Mucosa of descending colon (tissue), 3 donors: Measurements from ENCODE around the gene HSCB. TPM values are rescaled to one million over a fixed set of nuclear protein-coding genes. Genes with fewer than 3 reads are reported as not detected.

Experiments
- ATAC-seq: fragments of 200-7000 bp; cut with Tn5 transposase; one replicate; pipeline ENCODE4 v1.9.1; 2020; ENCODE audit warnings: mild to moderate bottlenecking, moderate library complexity
- DNase-seq, 3 donors: peaks; one replicate each; pipeline ENCODE4 v3.0.0-alpha.2; 2020
- H3K36me3 ChIP-seq: fragments of 200-600 bp; one replicate; pipeline ENCODE4 v1.8.0; 2021; ENCODE audit warnings: low read depth, mild to moderate bottlenecking
- H3K4me1 ChIP-seq: fragments of 200-600 bp; one replicate; pipeline ENCODE4 v1.8.0; 2021; ENCODE audit warnings: low read depth, mild to moderate bottlenecking
- H3K4me3 ChIP-seq: fragments of 200-600 bp; one replicate; pipeline ENCODE4 v1.8.0; 2021; ENCODE audit warnings: mild to moderate bottlenecking
- H3K9me3 ChIP-seq: fragments of 200-600 bp; one replicate; pipeline ENCODE4 v1.8.0; 2021; ENCODE audit warnings: mild to moderate bottlenecking
- CTCF ChIP-seq: fragments of 200-600 bp; IDR thresholded peaks from one replicate; pipeline ENCODE4 v1.8.0; 2022; ENCODE audit warnings: antibody characterized with exemption, mild to moderate bottlenecking
- intact Hi-C, 2 donors: fragments of 100-400 bp; cut with DNase I in 1 of 2; cut with micrococcal nuclease in 1 of 2; formaldehyde crosslinking; loops; one replicate each; pipeline versions ENCODE4 v1.11.0 to v1.11.1; 2022; cut with DNase I, micrococcal nuclease
- total RNA-seq, 3 donors: library from RNA; stranded (reverse); fragmentation: NEBNext Ultra II Directional in 2 of 3; extraction: Animal tissue kit (Norgen Biotek cat#: 25700) in 2 of 3; gene quantifications; one replicate each; pipeline versions ENCODE4 v1.2.1 to v1.2.4, GENCODE V29; 2021 to 2023
- donor health status: DM: no; HTN: no; CAD: no; lungs with moderate emphysema.
- donor health status: DM: no; HTN: no; CAD: no.
- donor health status: DM: no; HTN: yes; CAD: no.

The HSCB gene
- total RNA-seq, 3 donors from 2014 or later, result 11.6 to 15.5 (median 13.4) TPM

DNA sequence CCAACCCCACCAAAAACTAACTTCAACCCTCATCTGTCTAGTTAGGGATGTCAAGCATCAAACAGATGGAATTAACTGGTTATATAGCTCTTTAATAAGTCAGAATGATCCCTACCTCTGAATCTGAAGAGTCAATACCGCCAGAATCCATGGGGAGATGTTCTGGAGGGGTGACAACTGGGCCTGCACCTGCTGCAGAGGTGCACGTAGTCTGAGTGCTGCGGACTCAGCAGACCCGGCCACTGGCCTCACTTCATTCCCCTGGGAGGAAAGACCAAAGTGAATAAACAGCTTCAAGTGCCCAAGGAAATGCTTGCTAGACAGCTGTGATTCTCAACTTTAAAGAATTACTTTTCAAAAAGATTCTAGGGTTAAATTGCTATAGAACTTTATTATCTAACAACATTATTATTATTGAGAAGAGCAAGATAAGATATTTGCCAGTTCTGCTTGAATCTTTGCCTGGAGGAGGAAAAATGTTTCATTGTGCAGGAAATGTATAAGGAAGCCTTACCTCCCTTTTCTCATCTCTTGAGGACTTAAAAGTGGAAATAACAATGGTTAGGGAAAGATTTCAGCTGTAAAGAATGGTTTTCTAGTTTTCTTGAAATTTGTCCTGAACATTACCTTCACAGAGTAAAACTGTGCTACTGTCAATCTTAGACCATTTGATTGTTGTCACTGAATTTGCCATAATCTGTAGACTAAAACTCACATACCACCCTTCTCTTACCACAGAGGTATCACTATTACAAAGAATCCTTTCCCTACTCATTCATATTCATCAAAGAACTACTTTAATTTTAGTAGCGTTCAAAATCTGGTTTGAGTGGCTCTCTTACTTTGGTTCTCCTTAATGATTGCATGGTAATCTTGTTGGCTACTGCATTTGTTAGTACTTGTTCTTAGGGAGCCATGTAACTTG lies 54.4 kb downstream of the HSCB start:
- no peak for TF ChIP-seq CTCF
- Histone ChIP-seq H3K4me3 (no peak overlapping the region), H3K36me3 (peaks cover 7% of the 10 kb centered on the region), H3K4me1 (peaks cover 34% of the 10 kb centered on the region), H3K9me3 (no peaks in the 10 kb centered on the region)
- intact Hi-C loops, result no loop called here
- DNase-seq (no peak), ATAC-seq (no peak)

- no peaks in the 10 kb centered on the region for H3K9me3 ChIP-seq
- TF ChIP-seq CTCF, result no peak
These were observed 57.2 kb downstream of the HSCB start for GRCh38 chr22:28798810-28799605.

GRCh38 chr22:28799606-28800307 lies 57.9 kb downstream of the HSCB start:
- TF ChIP-seq CTCF, result no peak
- DNase-seq (peak; percentile 77 to 83 (median 80)), ATAC-seq (peak; percentile 76)
- Histone ChIP-seq H3K9me3 (no peaks in the 10 kb centered on the region), H3K4me1 (peaks cover 38% of the 10 kb centered on the region), H3K36me3 (peaks cover 7% of the 10 kb centered on the region), H3K4me3 (peak overlapping the region; percentile 97)
- intact Hi-C loops, result no loop called here

More at GRCh38 chr22:28798810-28799605, 57.2 kb downstream of the HSCB start:
- peaks cover 44% of the 10 kb centered on the region for H3K4me1 ChIP-seq
- H3K36me3 ChIP-seq, result peaks cover 7% of the 10 kb centered on the region
- peak in 1 of 3 donors; percentile 61 for DNase-seq
- peak; percentile 56 for ATAC-seq
- intact Hi-C loops, result no loop called here
- H3K4me3 ChIP-seq, result peak overlapping the region; percentile 97

DNA sequence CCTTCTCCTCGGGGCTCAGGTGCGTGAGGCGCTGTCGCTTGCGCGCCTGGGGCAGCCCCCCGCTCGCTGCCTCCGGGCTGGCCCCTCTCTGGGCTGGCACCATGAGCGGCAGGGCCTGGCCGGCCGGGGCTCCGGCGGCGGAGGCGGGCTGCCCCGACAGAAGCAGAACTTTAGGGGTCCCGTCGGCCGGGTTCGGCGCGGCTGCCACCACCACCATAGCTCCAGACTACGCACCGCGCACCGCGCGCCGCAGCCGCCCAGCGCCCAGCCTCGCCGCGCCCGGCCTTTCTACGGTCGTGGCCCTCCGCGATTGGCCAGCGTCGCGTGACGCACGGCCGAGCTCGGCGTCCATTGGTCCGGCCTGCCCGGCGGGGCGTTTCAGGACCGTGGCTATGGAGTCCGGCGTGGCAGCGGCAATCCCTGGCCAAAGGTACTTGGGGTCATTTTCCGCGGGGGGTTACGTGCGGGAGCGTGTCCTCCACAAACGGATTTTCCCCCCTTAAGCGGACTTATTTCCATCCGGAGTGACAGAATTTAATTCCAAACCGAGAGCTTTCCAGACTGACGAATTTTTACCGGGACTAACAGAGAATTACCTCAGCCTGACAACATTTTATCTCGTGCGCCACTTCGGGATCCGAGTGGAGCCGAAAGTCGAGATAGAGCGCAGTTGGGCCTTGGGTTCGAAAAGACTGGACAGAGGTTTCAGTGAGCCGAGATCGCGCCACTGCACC lies 58.6 kb downstream of the HSCB start, which contains the start of gene XBP1:
Gene XBP1, minus strand, starts transcription at position 262 of the 734 bp plus-strand sequence.
- TF ChIP-seq CTCF, result no peak
- Histone ChIP-seq H3K4me1 (peaks cover 38% of the 10 kb centered on the region), H3K9me3 (no peaks in the 10 kb centered on the region), H3K4me3 (peak within 1 kb of the TSS; percentile 97), H3K36me3 (peaks cover 7% of the 10 kb centered on the region)
- intact Hi-C loops, result no loop called here
- DNase-seq (peak; percentile 95 to 97 (median 96)), ATAC-seq (peak; percentile 94)
